Kidney capillary endothelial cell (primary cell): ENCODE results near the gene OR4M1.
"Not testable (repeated sequence)": the region's sequence is repeated elsewhere in the genome, so short reads cannot be mapped to it uniquely, and the experiment has no call there.

ENCODE experiments used
- DNase-seq: peaks from one replicate; pipeline ENCODE4 v3.0.0-alpha.2; 2018; ENCODE audit warnings: low spot score

OR4M1 gene, protein sequence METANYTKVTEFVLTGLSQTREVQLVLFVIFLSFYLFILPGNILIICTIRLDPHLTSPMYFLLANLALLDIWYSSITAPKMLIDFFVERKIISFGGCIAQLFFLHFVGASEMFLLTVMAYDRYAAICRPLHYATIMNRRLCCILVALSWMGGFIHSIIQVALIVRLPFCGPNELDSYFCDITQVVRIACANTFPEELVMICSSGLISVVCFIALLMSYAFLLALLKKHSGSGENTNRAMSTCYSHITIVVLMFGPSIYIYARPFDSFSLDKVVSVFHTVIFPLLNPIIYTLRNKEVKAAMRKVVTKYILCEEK

GRCh38 chr14:19773204-19773603 lies at the start of gene OR4M1:
Gene OR4M1, plus strand, starts transcription at chr14:19773504. Its CDS starts 6,819 bp downstream, at chr14:19780323.
- not testable (repeated sequence) for DNase-seq

GRCh38 chr14:19729359-19729758 lies 43.9 kb upstream of the OR4M1 start:
- no peak for DNase-seq

- no peak for DNase-seq
These were observed 43.5 kb upstream of the OR4M1 start for GRCh38 chr14:19729763-19730162.

DNA sequence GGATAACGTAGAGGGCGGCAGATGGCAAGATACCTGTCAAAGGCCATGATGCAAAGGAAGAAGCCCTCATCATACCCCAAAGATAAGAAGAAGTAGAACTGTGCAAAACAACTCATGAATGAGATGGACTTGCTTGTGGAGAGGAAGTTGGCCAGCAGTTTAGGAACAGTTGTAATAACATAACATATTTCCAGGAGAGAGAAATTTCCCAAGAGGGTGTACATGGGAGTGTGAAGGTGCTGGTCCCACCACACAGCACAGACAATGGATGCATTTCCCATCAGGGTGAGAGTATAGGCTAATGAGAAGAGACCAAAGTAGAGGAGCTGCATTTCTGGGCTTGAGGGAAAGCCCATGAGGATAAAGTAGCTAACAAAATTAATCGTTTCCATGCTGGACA lies 39.4 kb upstream of the OR4M1 start:
- DNase-seq: not testable (repeated sequence)

DNA sequence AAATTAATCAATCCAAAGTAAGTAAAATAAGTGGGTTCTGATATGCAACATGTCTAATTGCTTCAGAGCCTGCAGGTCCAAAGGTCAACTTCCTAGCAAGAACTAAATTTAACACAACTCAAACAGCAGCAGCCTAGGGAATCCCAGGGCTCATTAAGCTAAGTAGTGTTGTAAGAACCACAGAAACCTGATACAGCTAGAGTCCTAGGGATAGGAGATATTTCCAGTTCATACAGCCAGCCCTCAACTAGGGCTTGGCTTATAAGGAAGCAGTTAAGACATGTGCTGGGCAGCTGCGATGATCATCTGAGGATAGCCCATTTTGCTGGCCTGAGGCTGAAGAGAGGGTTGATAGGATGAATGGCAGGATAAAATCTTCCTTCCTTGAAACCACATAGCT lies 30.0 kb upstream of the OR4M1 start, which contains the start of gene OR4Q3:
TSS of gene OR4Q3 (plus strand) at position 316 of the 400 bp plus-strand sequence.
- DNase-seq: no peak

DNA sequence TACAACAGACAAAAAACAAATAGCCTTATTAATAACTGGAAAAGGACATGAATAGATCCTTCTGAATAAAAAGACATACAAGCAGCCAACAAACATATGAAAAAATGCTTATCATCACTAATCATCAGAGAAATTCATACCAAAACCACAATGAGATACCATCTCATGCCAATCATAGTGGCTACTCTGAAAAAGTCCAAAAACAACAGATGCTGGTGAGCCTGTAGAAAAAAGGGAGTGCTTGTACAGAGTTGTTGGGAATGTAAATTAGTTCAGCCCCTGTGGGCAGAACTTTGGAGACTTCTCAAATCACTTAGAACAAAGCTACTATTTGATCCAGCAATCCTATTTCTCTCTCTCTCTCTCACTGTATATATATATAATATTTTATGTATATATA lies 21.0 kb upstream of the OR4M1 start:
- DNase-seq: not testable (repeated sequence)

DNA sequence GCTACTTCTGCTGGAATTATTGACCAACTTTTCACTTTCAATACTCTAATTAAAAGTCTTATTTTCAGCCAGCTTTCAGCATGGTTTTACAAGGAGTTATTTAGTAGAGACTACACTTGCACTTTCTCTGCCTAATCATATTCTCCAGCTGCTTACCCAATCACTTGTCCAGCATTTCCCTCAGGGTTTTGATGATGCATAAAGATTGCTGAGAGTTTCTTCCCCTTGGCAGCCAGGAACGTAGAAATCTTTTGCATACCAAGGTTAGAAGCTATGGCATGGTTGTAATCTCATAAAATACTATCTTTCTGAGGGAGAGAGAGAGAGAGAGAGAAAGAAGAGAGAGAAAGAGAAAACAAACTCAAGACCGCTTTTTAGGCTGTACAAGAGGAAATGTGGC lies 19.1 kb upstream of the OR4M1 start:
- no peak for DNase-seq

- not testable (repeated sequence) for DNase-seq
These were observed 1.8 kb upstream of the OR4M1 start for GRCh38 chr14:19771491-19771890.

DNA sequence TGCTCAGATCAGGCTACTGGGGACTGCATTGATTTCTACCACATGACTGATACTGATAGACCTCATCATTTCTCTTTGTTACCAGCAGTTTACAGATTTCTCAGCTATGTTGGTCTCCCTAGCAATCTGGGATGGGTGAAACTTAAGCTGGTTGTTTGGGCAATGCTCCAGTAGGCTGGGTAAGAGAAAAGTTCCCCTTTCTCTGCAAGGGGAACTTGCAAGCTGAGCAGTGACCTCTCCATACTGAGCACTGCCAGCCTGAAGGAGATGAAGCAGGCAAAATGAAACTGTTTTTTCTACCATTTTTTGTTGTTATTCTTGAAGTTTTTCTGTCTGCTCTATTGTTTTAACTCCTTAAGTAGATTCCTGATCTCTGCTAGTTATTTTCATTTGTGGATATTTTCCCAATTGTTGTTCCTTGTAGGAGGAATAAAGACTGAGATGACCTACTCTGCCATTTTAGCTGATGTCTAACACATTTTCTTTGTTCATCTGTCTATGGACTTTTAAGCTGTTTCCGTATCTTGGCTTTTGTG lies 1.3 kb upstream of the OR4M1 start:
- no peak for DNase-seq

DNA sequence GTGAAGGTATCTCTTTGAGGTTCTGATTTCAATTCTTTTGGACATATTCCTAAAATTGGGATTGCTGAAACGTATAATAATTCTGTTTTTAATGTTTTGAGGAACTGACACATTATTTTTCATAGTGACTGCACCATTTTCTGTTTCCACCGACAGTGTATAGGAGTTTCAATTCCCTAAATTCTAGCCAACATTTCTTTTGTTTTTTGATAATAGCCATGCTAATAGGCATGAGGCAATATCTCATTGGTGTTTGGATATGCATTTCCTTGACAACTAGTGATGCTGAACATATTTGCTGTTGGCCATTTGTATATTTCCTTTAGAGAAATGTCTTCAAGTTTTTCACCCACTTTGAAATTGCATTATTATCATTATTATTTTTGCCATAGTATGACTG lies 850 bp upstream of the OR4M1 start:
- not testable (repeated sequence) for DNase-seq

DNA sequence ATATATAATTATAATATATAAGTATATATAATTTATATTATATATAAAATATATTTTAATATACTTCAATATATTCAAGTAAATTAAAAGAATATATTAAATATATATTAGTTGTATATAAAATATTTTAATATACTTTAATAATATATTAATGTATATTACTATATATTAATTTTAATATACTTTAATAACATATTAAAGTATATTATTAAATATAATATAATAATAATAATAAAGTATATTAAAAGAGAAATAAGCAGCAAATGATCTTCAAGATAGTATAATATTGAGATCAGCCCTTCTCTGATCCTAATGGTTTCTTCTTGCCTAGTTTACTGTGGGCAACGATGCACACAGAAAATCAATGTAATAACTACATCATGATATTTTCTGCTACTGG lies 2.3 kb downstream of the OR4M1 start:
- DNase-seq: no peak

DNA sequence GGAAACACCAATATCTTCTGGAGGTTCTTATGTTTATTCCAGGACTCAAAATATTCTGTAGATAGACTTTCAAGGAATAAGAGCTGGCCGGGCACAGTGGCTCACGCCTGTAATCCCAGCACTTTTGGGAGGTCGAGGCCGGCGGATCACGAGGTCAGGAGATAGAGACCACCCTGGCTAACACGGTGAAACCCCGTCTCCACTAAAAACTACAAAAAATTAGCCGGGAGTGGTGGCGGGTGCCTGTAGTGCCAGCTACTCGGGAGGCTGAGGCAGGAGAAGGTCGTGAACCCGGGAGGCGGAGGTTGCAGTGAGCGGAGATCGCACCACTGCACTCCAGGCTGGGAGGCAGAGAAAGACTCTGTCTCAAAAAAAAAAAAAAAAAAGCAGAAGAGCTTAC lies 12.5 kb downstream of the OR4M1 start:
- not testable (repeated sequence) for DNase-seq

GRCh38 chr14:19787318-19787717 lies 14.0 kb downstream of the OR4M1 start:
- not testable (repeated sequence) for DNase-seq

- not testable (repeated sequence) for DNase-seq
These were observed 14.8 kb downstream of the OR4M1 start for GRCh38 chr14:19788150-19788549.

DNA sequence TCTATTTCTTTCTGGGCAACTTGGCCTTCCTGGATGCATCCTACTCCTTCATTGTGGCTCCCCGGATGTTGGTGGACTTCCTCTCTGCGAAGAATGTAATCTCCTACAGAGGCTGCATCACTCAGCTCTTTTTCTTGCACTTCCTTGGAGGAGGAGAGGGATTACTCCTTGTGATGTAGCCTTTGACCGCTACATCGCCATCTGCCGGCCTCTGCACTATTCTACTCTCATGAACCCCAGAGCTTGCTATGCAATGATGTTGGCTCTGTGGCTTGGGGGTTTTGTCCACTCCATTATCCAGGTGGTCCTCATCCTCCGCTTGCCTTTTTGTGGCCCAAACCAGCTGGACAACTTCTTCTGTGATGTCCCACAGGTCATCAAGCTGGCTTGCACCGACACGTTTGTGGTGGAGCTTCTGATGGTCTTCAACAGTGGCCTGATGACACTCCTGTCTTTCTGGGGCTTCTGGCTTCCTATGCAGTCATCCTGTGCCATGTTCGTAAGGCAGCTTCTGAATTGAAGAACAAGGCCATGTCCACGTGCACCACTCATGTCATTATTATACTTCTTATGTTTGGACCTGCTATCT lies 23.3 kb downstream of the OR4M1 start:
- not testable (repeated sequence) for DNase-seq

DNA sequence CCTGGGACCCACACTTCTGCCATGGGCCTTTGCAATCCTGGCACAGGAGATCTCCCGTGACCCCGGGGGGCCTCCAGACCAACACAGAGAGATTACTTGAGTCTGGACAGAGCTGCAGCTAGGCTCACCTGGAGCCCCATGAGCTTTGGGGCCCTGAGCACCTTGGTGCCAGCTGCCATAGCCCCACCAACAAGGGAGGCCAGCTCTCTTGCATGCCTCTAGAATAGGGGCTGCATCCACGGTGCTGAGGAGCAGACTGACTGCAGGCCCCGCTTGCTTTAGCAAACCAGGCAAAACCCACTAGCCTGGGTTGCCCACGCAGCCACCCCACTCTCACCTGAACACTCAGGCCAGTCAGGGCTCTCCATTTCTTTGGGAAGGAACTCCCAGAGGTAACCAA lies 26.6 kb downstream of the OR4M1 start:
- no peak for DNase-seq

DNA sequence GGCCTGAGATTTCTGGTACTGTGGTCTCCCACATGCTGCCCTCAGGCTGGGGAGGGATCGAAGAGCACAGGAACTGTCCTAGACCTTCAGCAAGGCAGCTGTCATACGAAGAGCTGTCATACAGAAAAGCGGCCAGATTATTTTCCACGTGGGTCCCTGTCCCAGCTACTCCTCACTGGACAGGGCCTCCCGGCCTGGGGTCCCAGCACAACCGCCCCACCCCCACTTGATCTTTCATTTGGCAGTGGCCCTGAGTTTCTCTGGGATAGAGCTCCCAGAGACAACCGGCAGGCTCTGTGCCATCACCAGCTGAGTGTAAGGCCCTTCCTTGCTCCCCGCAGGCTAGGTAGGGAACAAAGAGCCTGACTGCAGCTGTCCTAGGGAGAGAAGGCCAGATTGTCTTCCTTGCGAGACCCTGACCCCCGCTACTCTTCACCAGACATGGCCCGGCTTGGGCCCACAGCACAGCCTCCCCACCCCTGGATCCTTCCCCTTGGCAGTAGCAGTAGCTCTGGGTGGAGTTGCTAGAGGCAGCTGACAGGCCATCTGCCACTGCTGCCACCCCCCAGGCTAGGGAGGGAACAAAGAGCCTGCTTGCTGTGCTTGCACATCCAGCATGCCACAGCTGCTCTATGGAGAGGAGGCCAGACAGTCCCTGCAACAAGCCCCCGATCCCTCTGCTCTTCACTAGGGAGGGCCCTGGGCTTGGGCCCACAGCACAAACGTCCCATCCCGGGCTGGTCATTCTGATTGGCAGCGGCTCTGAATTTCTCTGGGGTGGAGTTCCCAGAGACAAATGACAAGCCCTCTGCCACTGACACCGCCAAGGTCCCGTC lies 27.2 kb downstream of the OR4M1 start:
- no peak for DNase-seq

DNA sequence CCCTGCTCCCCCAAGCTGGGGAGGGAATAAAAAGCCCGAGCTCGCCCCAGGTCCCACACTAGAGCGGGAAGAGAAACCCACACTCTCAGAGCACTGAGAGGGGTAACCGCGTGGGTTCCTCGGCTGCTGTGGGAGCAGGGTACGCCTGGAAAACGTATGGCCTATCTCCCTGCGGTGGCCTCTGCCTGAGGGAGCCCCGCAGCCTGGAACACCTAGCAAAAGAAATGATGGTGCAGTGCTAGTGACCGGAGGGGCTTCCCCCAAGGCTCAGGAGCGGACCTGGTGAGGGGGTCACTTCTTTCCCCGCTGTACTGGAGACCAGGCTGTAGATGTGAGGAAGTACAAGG lies 27.8 kb downstream of the OR4M1 start:
- no peak for DNase-seq

GRCh38 chr14:19803470-19803869 lies 30.2 kb downstream of the OR4M1 start, which contains the start of gene OR4N2:
Gene OR4N2, plus strand, starts transcription at chr14:19803770. Its CDS starts 23,679 bp downstream, at chr14:19827449.
- DNase-seq: not testable (repeated sequence)

GRCh38 chr14:19813171-19813920 lies 40.0 kb downstream of the OR4M1 start:
- DNase-seq: not testable (repeated sequence)

DNA sequence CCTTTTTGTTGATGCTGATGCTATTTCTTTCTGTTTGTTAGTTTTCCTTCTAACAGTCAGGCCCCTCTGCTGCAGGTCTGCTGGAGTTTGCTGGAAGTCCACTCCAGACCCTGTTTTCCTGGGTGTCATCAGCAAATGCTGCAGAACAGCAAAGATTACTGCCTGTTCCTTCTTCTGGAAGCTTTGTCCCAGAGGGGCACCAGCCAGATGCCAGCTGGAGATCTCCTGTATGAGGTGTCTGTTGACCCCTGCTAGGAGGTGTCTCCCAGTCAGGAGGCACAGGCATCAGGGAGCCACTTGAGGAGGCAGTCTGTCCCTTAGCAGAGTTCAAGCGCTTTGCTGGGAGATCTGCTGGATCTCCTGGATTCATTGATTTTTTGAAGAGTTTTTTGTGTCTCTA lies 46.6 kb downstream of the OR4M1 start:
- DNase-seq: not testable (repeated sequence)

DNA sequence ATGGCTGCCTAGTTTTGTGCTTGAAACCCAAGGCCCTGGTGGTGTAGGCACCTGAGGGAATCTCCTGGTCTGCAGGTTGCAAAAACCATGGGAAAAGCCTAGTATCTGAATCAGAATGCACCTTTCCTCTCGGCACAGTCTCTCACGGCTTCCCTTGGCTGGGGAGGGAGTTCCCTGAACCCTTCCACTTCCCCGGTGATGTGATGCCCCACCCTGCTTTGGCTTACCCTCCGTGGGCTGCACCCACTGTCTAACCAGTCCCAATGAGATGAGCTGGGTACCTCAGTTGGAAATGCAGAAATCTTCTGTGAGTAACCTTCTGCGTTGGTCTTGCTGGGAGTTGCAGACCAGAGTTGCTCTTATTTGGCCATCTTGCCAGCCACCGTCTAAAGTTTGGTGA lies 47.7 kb downstream of the OR4M1 start:
- DNase-seq: not testable (repeated sequence)
